CD4-positive, alpha-beta T cell (primary cell): Measurements from ENCODE around the gene SEMA3F. TPM values are rescaled to one million over a fixed set of nuclear protein-coding genes. Genes with fewer than 3 reads are reported as not detected.

Experiments
- ATAC-seq: fragments of 200-7000 bp; cut with Tn5 transposase; one replicate; pipeline ENCODE4 v1.10.0; 2022; ENCODE audit warnings: mild to moderate bottlenecking; ENCODE audit not compliant: poor library complexity
- CTCF ChIA-PET: fragments of 350-600 bp; sonication (Branson Sonifier 250); formaldehyde crosslinking; loops from one replicate; lab custom pipeline; 2021; ENCODE audit warnings: antibody characterized with exemption, inconsistent platforms; lab: Charles Lee
- POLR2A ChIA-PET: fragments of 350-600 bp; sonication (Branson Sonifier 250); formaldehyde crosslinking; loops from one replicate; lab custom pipeline; 2021; ENCODE audit warnings: antibody characterized with exemption, inconsistent platforms; lab: Charles Lee
- DNase-seq, 14 experiments: peaks; one replicate each; pipeline ENCODE4 v3.0.0-alpha.2; 2013 to 2020; ENCODE audit warnings: mixed read lengths in 2 of 14
- H3K27ac ChIP-seq, 2 donors: one replicate each; pipeline versions ENCODE4 v1.5.1 to v1.7.0; 2013; ENCODE audit warnings: low read length in 2 of 2, low read depth in 1 of 2, mild to moderate bottlenecking in 1 of 2
- H3K27me3 ChIP-seq, 2 experiments: 1 replicate in 1 of 2; 2 replicates in 1 of 2; pipeline versions ENCODE4 v1.6.1 to v1.7.0; 2013; ENCODE audit warnings: low read length in 2 of 2, control low read depth in 1 of 2, mild to moderate bottlenecking in 1 of 2, moderate library complexity in 1 of 2; ENCODE audit not compliant: insufficient read depth in 2 of 2, control insufficient read depth in 1 of 2
- H3K36me3 ChIP-seq: one replicate; pipeline ENCODE4 v1.6.1; 2013; ENCODE audit warnings: low read length, control low read depth; ENCODE audit not compliant: insufficient read depth
- H3K4me1 ChIP-seq: one replicate; pipeline ENCODE4 v1.6.1; 2013; ENCODE audit warnings: low read length, control low read depth; ENCODE audit not compliant: insufficient read depth
- H3K4me3 ChIP-seq: one replicate; pipeline ENCODE4 v1.5.1; 2013; ENCODE audit warnings: mild to moderate bottlenecking, low read length, moderate library complexity
- H3K9me3 ChIP-seq, 2 experiments: 1 replicate in 1 of 2; 2 replicates in 1 of 2; pipeline versions ENCODE4 v1.6.1 to v1.7.0; 2013; ENCODE audit warnings: low read length in 2 of 2, mild to moderate bottlenecking in 2 of 2, control low read depth in 1 of 2, moderate library complexity in 1 of 2; ENCODE audit not compliant: control insufficient read depth in 1 of 2, insufficient read depth in 1 of 2
- H3K27ac Mint-ChIP-seq: one replicate; pipeline ENCODE4 v1.8.0; 2020; ENCODE audit warnings: mixed read lengths
- H3K27me3 Mint-ChIP-seq: one replicate; pipeline ENCODE4 v1.8.0; 2021; ENCODE audit warnings: mixed read lengths
- H3K36me3 Mint-ChIP-seq: one replicate; pipeline ENCODE4 v1.8.0; 2021; ENCODE audit warnings: low read depth, mixed read lengths
- H3K4me1 Mint-ChIP-seq: one replicate; pipeline ENCODE4 v1.8.0; 2021; ENCODE audit warnings: low read depth, mixed read lengths
- H3K4me3 Mint-ChIP-seq: one replicate; pipeline ENCODE4 v1.8.0; 2020; ENCODE audit warnings: mild to moderate bottlenecking, mixed read lengths
- H3K9me3 Mint-ChIP-seq: one replicate; pipeline ENCODE4 v1.8.0; 2020; ENCODE audit warnings: mixed read lengths
- intact Hi-C, 2 experiments: fragments of 100-400 bp; cut with DNase I in 1 of 2; cut with micrococcal nuclease in 1 of 2; formaldehyde crosslinking; loops; one replicate each; pipeline versions ENCODE4 v1.15.1 to v1.9.0; 2023 to 2025; cut with DNase I, micrococcal nuclease
- total RNA-seq, 174 experiments: library from RNA in 2 of 174; stranded (reverse) in 2 of 174; gene quantifications; one replicate each; pipeline ENCODE4 v1.2.3 and lab custom pipeline; 2021 to 2026
- TF ChIP-seq, protein P1 (sequence below): fragments of 200-600 bp; IDR thresholded peaks from one replicate; pipeline ENCODE4 v1.8.0; 2022; ENCODE audit warnings: antibody characterized with exemption, mild to moderate bottlenecking

The SEMA3F gene
- total RNA-seq, 2 experiments from 2014 or later: 0.22 to 1.1 TPM

DNA sequence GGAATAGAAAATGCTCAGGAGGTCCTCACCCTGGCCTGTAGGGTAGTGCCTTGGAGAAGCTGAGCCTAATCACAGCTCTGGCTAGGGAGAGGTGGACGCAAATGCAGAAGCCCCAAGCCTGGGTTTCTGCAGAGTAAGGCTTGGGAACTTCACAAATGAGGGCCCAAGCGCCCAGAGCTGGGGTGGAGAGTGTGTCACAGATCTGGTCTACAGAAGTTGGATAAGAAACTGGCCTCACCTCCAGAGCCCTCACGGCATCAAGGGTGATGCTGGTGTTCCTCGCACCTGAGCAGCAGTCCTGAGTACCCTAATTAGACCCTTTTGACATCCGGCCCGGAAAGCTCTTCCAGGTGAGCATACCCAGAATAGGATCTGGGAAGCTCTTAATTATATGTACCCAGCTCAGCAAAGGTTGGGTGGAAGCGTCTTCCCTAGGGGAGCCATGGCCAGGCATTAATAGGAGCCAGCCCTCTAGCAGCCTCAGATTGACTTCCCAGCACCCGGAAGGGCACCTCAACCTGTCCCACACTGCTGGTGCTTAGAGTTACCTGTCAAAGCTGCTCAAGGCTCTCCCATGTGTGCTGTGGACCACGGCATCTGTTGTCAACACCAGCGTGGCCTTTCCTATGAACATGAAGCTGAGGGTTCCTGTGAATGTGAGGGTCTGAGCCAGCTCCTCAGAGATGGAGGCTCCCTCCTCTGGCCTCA is 34.6 kb upstream of the SEMA3F start:
- Mint-ChIP-seq H3K4me3 (no peak overlapping the region), H3K36me3 (peaks cover 58% of the 10 kb centered on the region), H3K9me3 (no peaks in the 10 kb centered on the region), H3K27ac (peak overlapping the region; percentile 61), H3K27me3 (no peaks in the 10 kb centered on the region), H3K4me1 (peaks cover 6% of the 10 kb centered on the region)
- no peak for ATAC-seq
- intact Hi-C loops: loop anchor here (1.0 to 2.0 kb wide), 5 partner anchors 68 to 153 kb away; no protein-coding TSS in a partner anchor
- ChIA-PET CTCF (interaction anchor here (2.0 kb wide), 1 partner anchor 105 kb away, joined by 7 read pairs; no protein-coding TSS in a partner anchor), POLR2A (interaction anchor here (1.1 kb wide), 1 partner anchor 106 kb away, joined by 4 read pairs; no protein-coding TSS in a partner anchor)
- Histone ChIP-seq H3K36me3 (peaks cover 50% of the 10 kb centered on the region), H3K4me3 (no peak overlapping the region), H3K27ac (no peak overlapping the region), H3K27me3 (no peaks in the 10 kb centered on the region), H3K9me3 (no peaks in the 10 kb centered on the region), H3K4me1 (peaks cover 7% of the 10 kb centered on the region)
- peak in 1 of 14 experiments; percentile 26 for DNase-seq
- TF ChIP-seq, protein P1, sequence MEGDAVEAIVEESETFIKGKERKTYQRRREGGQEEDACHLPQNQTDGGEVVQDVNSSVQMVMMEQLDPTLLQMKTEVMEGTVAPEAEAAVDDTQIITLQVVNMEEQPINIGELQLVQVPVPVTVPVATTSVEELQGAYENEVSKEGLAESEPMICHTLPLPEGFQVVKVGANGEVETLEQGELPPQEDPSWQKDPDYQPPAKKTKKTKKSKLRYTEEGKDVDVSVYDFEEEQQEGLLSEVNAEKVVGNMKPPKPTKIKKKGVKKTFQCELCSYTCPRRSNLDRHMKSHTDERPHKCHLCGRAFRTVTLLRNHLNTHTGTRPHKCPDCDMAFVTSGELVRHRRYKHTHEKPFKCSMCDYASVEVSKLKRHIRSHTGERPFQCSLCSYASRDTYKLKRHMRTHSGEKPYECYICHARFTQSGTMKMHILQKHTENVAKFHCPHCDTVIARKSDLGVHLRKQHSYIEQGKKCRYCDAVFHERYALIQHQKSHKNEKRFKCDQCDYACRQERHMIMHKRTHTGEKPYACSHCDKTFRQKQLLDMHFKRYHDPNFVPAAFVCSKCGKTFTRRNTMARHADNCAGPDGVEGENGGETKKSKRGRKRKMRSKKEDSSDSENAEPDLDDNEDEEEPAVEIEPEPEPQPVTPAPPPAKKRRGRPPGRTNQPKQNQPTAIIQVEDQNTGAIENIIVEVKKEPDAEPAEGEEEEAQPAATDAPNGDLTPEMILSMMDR: no peak

DNA sequence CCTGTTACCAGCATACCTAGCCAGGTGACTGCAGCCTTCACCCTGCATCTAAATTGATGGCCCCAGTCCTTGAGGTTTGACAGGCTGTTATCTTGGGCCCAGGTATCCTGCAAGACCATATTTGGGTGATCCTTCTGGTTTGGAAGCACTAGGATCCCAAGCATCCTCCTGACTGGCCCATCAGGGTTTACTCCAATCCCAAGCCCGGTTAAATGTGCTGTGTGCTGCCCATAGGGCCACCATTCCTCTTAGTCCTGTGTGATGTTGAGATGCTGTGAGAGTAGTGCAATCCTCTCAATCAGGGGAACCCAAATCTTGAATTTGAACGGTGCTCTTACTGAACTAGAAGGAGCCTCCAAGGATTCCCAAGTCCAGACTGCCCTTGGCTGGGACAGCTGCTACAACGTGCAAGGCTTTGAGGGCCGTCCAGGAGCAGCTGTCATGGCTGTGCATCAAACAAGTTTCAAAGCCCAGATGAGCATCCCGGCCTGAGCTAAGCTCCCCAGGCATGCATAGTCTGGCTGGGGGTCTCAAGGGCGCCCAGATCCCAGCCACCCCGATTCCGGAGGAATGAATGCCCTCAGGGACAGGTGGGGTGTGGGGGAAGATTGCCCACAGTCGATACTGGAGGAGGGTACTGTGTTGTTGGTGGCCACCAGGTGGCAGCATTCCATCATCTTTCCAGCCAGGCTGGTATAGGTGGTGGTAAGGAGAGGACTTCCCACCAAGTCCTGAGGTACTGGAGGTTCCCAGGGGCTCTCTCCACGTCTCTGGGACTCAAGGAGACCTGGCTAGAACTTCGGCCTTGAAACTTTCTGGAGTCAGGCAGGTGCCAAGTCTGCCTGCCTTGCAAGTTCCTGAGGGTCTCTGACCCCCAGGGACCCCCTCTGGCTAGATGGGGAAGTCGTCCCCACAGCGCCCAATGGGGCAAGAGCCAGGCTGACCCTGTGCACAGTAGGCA is 33.8 kb upstream of the SEMA3F start:
- TF ChIP-seq, protein P1: peak; percentile 86
- H3K27ac Mint-ChIP-seq: peak overlapping the region; percentile 61
- peaks cover 6% of the 10 kb centered on the region for H3K4me1 Mint-ChIP-seq
- peak; percentile 87 for ATAC-seq
- no peaks in the 10 kb centered on the region for H3K9me3 Mint-ChIP-seq
- no peaks in the 10 kb centered on the region for H3K9me3 ChIP-seq
- DNase-seq: peak; percentile 55 to 86 (median 65)
- H3K36me3 Mint-ChIP-seq: peaks cover 50% of the 10 kb centered on the region
- H3K27me3 ChIP-seq: no peaks in the 10 kb centered on the region
- H3K4me3 Mint-ChIP-seq: no peak overlapping the region
- no peaks in the 10 kb centered on the region for H3K27me3 Mint-ChIP-seq
- H3K4me1 ChIP-seq: peaks cover 7% of the 10 kb centered on the region
- peaks cover 42% of the 10 kb centered on the region for H3K36me3 ChIP-seq
- H3K27ac ChIP-seq: no peak overlapping the region
- intact Hi-C loops: loop anchor here (1.0 to 2.0 kb wide), 5 partner anchors 67 to 152 kb away; no protein-coding TSS in a partner anchor
- CTCF ChIA-PET: interaction anchor here (2.0 kb wide), 1 partner anchor 105 kb away, joined by 7 read pairs; no protein-coding TSS in a partner anchor
- no peak overlapping the region for H3K4me3 ChIP-seq
- POLR2A ChIA-PET: interaction anchor here (1.1 kb wide), 1 partner anchor 105 kb away, joined by 4 read pairs; no protein-coding TSS in a partner anchor

DNA sequence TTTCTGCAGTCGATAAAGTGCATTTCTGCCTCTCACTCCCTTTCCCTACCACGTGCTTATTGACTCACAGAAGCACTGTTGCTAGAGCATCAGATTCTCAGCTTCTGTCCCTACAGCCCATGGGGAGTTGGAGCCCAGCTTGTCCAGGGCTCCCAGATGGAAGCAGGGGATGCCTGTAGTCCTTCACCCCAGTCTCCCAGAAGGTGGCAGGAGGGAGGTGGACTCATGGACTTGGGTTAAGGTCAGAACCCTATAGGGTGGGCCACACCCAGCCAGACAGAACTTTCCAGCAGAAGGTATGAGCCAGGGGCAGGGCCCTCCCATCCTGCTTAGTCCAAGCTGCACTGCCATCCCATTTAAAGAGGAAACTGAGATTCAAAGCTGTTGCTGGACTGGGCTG is 33.1 kb upstream of the SEMA3F start:
- POLR2A ChIA-PET: no interaction called here
- no peaks in the 10 kb centered on the region for H3K9me3 ChIP-seq
- H3K27ac ChIP-seq: no peak overlapping the region
- no peak overlapping the region for H3K4me3 ChIP-seq
- H3K4me1 ChIP-seq: peaks cover 7% of the 10 kb centered on the region
- H3K27ac Mint-ChIP-seq: peak overlapping the region; percentile 61
- peaks cover 6% of the 10 kb centered on the region for H3K4me1 Mint-ChIP-seq
- no peaks in the 10 kb centered on the region for H3K27me3 Mint-ChIP-seq
- H3K36me3 Mint-ChIP-seq: peaks cover 42% of the 10 kb centered on the region
- DNase-seq: peak in 1 of 14 experiments; percentile 25
- no peaks in the 10 kb centered on the region for H3K27me3 ChIP-seq
- H3K9me3 Mint-ChIP-seq: no peaks in the 10 kb centered on the region
- intact Hi-C loops: loop anchor here in 1 of 2 experiments (1.0 kb wide), 1 partner anchor 151 kb away; no protein-coding TSS in a partner anchor
- TF ChIP-seq, protein P1: no peak
- H3K4me3 Mint-ChIP-seq: no peak overlapping the region
- H3K36me3 ChIP-seq: peaks cover 35% of the 10 kb centered on the region
- no peak for ATAC-seq
- CTCF ChIA-PET: interaction anchor here (1.0 to 2.0 kb wide), 2 partner anchors 32 to 104 kb away, joined by 3 to 7 read pairs; no protein-coding TSS in a partner anchor
